Stimulated activated CD4-positive, alpha-beta T cell treated with anti-CD3 and anti-CD28 coated beads, Interleukin-1b, Interleukin-23, amount 100 ng/mL, for 4 hours (primary cell): ENCODE results near the gene CD101.
A peak's percentile ranks its signal among the peaks of the same experiment; 100 is the strongest.

Experiments
- DNase-seq, 2 donors: peaks; one replicate each; pipeline ENCODE4 v3.0.0-alpha.2; 2020; ENCODE audit warnings: low read depth in 2 of 2

The CD101 gene

DNA sequence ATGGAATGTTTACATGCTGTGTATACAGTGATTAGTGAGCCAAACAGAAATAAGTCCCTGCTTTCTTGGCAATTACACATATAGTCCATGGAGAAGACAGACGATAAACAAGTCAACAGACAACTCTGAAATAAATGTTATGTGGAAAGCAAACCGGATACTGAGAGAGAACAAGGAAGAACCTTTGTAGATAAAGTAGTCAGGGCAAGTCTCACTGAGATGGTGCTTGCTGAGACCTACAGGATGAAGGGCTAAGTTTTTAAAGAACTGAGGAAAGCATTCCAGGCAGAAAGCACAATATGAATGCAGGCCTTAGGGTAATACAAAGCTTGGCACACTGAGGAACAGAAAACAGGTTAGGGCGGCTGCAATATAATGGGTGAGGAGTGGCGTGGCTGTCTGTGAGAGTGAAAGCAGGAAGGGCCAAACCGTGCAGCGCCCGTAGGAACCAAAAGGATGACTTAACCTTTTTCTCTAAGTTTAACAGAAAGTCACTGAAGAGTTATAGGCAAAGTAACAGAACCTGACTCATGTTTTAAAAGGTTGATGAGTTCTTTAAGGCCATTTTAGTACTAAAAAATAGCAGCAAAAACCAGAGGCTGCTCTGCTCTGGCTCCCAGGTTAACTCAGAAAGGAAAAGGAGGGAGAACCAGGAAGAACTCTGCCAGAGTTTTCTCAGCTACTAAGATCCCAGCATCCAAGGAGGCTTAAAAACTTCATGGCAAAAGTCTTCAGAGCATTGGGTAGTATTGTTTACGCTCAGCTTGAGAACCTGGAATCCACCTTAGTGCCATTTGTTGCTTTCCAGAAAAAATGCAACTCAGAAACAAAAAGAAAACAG, 49.9 kb downstream of the CD101 start:
- DNase-seq = peak in 1 of 2 donors; percentile 30

DNA sequence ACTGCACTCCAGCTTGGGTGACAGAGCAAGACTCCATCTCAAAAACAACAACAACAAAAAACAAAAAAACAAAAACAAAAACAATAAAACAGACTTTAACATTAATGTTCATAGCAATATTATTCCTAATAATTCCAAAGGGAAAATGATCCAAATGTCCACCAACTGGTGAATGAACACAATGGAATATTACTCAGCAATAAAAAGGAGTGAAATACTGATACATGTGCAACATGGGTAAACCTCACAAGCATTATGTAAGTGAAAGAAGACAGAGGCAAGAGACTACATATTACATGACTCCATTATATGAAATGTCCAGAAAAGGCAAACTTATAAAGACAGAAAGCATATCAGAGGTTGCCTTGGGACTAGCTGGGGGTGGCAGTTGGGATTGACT, 52.5 kb downstream of the CD101 start:
- DNase-seq = no peak

DNA sequence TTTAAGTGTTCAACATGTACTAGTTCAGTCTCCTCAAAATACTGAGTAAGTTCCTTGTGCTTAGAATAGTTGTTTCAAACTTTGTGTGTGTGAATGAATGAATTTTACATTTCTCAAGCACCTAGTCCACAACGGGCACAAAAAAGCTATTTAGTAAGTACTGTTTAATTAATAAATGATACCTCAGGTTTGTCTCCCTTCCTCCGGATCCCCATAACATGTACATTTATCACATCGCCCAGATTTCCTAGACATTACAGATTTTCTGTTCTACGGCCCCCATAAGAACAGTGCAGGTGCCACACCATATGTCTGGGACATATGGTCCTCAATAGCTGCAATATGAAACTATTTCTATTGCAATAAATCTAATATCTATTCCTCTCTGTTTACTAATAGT, 57.2 kb downstream of the CD101 start:
- no peak for DNase-seq

DNA sequence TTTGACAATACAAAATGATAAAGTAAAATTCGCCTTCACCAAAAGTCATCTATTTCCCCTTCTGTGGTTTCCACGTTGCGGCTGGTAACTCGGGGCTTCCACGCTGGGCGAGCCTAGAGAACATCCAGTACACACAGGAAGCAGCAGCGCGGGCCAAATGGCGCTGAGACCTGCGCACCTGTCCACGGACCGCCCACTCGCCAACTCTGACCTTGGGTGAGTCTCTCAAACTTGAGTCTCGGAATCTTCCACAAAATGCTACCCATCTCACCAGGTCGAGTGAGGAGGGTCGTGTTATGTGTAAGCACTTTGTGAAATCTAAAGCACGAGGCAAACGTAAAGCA, 57.7 kb downstream of the CD101 start:
- peak; percentile 36 to 41 for DNase-seq

DNA sequence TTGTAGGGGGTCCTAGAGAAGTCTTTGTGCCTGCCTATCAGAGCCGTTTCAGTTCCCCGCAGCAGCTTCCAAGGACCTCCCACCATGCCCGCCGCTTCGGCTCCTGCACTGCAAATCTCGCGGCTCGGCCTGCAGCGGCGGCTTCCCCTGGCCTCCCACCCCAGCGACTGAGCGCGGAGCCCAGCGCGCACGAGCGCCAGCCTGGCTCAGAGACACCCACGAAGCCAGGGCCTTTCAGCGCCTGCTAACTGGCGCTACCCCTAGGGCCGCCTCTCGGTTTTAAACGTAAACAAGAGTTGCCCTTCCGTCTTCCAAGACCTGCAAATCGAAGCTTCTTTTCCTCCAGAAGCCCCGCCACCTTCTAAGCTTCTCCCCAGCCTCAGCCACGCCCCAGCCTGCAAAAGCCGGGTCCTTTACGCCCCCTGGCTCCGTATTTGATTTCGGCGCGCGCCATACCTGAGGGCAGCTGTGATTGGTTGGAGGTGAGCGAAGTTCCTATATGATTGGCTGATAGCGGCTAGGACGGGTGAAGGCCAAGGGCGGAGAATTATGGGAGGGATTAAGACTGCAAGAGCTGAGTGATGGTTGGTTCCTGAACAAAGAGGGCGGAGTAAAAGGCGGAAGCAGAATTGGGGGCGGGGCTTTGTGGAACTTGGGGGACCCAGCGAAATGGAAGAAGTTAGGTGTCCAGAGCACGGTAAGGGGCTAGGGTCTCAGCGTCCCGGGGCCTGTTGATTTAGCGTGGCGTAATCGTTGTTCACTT, 58.3 kb downstream of the CD101 start, which contains the start of gene TTF2:
Gene TTF2, plus strand, starts transcription at position 649 of the 763 bp plus-strand sequence. Its CDS starts 21 bp downstream, at position 670.
- DNase-seq = peak; percentile 86 to 92

DNA sequence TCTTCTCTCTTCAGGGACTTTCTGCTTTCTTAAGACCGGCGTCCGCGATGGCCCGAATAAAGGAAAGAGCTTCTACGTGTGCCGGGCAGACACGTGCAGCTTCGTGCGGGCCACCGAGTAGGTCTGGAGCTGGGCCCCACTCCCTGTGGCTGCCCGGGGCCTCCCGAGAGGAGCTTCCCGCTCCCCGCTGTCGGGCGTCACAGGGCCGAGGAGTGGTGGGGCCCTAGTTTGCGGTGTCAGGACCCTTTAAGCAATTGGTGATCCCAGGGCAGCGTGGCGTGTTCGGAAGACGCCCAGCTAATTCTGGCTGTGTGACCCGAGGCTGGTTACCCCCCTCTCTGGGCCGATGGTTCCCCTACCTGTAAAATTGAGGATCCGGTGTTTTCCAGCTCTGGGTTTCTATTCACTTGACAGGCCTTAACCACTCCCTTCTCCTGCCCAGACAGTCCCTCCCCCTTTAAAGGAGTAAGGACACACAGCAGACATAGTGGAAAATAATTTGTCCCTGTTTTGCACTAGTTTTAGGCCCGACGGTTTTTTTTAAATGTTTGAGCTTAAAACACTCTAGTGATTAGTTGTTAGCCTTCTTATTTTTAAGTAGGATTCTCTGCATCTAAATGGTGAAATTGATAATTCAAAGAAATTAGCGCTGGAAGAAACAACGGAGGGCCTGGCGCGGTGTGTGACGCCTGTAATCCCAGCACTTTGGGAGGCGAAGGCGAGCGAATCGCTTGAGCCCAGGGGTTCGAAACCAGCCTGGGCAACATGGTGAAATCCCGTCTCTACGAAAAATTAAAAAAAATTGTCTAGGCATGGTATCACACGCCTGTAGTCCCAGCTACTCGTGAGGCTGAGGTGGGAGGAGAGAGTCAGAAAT, 59.1 kb downstream of the CD101 start:
- DNase-seq = no peak

DNA sequence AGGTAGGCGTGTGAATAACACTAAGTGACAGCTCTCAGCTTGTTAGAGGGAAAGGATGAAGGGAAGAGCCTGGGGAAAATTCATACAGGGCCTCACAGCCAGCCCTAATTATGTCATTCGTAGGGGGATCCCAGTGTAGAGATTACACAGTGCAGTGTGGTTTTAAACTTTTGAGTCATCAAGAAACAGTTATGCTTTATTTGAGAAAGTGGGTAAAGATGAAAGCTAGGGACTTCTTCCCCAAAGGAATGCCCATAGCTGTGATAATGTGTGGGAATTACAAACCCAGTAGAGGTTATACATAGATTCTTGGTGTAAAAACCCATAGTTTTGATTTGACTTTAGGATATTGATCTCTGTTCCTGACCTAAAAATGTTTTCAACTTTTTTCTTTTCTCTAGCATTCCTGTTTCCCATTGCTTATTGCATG, 60.4 kb downstream of the CD101 start:
- no peak for DNase-seq

DNA sequence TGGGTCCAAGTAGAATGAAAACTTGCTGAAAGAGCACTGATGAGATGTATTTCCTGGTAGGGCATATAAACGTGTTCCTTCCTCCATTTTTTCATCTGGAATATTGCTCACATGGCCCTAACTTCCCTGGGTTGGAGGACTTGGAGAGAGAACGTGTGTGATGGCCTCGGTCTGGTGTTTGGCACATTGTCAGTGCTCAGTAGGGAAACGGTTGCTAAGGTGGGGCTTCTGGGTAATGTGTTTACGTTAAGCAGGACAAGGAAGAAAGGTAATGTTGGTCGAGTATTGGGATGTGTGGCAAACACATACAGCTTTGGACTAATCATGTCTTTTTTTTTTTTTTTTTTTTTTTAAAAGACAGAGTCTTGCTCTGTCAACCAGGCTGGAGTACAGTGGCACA, 64.8 kb downstream of the CD101 start:
- no peak for DNase-seq

DNA sequence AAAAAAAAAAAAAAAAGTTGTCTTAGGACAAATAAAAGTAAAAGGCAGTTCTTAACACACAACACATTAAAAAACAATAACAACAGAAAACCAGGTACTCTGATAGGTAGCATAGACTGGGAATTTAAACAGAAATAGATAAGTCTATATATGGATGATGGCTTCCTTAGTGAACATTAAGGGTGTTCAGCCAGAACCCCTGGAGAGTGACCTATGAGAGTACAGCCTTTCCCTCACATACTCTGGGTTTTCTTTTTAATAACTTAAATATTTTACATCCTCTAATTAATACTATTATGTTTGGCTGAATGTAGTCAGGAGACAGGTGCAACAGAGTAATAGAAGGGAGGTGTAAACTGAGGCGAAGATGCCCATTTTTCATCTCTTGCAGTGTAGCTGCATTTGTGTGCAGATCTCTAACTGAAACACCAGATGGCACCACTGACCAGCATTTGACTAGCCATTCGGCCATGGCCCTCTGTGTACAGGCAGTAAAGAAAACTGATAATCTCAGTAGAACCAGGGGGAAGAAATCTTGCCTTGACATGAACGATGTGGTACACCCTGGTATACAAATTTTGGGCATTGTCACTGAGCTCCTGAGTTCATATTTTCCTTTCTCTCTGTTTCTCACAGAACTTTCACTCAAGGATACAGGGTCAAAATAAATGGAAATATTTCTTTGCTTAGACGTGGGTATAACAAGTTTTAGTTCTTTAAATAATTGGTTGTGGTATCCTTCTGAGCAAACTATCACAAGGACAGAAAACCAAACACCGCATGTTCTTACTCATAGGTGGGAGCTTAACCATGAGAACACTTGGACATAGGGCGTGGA, 66.2 kb downstream of the CD101 start:
- DNase-seq = peak in 1 of 2 donors; percentile 34

DNA sequence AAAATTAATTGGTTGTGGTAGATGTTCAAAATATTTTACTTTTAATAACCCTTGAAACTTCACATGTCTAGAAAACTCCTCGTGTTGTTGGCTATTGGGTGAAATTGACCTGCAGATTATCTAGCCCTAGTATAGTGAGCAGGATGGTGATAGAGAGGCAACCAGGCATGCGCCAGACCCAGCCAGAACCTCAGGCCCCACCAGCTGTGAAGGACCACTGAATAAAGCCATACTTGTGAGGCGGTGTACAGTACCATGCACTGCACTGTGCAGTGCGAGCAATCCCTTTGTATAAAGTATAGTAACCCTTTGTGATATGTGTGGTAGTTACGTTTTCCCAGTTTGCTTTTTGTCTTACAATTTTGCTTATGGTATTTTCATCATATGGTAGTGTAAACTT, 67.0 kb downstream of the CD101 start:
- DNase-seq = no peak

DNA sequence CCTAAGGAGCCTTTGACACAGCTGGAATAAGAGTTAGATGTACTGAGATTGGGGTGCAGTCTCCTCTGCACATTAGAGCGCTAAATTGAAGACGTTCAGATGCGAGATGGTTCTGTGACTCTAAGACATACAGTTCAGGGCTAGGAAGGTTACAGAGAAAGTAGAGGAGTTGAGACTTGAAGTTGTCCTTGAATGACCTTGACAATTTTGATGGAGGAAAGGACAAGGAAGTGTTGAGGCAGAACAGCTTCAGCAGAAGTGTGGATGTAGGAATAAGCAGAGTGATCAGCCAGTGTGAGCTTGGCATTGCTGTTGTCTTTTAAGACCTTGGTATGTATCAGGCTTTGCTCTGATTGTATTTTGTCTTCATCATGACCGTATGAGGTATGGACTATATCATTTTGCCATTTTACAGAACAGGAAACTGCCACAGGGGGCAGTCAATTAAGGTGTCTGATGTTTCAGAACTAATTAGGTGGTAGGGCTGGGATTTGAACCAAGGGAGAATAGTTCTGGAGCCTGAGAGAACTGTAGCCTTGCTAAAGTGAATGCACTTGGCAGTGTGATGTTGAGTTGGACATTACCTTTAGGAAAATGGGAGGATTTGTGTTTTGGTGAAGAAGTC, 67.8 kb downstream of the CD101 start:
- no peak for DNase-seq

DNA sequence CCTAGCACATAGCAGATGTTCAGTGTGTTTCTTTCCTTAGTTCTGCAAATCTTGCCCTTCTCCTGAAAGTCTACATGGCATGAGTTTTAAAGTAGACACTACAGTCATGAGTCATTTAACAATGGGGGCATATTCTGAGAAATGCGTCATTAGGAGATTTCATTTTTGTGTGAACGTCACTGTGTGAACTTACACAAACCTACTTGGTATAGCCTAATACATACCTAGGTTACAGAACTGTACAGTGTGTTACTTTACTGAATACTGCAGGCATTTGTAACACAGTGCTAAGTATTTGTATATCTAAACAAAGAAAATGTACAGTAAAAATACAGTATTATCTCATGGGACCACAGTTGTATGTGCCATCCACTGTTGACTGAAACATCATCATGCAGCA, 68.6 kb downstream of the CD101 start:
- no peak for DNase-seq

DNA sequence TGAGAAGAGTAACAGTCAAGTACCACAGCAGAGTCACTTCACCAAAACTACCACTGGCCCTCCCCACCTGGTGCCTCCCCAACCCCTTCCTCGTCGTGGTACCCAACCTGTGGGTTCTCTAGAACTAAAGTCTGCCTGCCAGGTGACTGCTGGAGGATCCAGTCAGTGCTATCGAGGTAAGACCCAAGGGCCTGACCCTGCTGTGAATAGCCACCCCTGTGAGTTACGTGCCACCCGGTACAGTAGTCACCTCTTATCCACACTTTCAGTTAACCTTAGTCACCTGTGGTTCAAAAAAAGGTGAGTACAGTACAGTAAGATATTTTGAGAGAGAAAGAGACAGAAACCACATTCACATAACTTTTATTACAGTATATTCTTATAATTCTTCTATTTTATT, 75.1 kb downstream of the CD101 start:
- DNase-seq = no peak

DNA sequence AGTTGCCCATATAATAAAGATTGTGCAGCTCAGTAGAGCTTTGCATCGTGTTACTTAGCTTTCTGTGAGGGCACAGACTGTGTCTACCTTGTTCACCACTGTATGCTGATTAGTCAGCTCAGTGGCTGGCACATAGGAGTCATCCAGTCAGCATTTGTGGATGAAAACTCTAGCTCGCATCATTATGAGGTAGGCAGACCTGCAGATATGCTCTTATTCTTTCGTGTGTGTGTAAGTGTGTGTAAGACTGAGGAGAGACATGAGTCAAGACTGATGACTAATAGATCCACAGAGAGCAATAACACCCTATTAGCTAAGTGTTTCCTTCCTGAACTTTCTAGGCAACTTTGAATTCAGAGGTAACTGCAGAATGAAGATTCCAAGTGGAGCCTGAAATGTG, 75.7 kb downstream of the CD101 start:
- peak in 1 of 2 donors; percentile 27 for DNase-seq

DNA sequence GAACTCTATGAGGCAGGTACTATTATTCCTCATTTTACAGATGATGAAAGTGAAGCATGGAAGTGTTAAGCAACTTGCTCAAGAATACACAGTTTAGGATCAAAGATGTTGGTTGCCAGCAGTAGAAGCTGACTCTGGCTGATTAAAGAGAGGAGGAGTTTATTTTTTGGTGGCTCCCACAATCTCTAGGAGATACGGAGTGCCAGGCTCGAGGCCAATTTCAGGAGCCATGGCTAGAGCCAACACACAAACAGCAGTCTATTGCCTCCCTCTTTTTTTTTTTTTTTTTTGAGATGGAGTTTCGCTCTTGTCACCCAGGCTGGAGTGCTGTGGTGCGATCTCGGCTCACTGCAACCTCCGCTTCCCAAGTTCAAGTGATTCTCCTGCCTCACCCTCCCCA, 78.2 kb downstream of the CD101 start:
- DNase-seq = no peak

DNA sequence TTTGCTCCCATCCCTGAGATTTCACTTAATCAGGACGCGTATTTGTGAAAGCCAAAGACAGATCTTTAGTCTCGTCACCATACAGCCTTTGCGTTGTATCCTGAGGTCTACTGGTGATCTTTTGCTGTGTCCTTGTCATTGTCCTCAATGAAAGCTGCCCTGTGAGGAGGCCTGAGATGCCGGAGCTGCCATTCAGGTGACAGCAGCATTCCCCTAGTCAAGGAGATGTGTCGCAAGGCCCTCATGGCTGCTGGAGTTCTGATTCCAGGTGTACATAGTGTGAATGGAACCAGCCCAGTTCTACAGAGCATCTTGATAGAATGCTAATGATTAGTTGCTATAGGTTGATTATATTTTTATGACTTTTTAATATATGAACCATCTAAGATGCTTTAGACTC, 82.7 kb downstream of the CD101 start:
- no peak for DNase-seq
